K562 (cell line): ENCODE measurements around the gene TUBB6. TPM values are rescaled to one million over a fixed set of nuclear protein-coding genes. Genes with fewer than 3 reads are reported as not detected.

Experiments
- ARID4B ChIP-seq: sonication (generic); formaldehyde crosslinking; IDR thresholded peaks from 2 replicates; pipeline ENCODE4 v1.8.0; 2022; ENCODE audit warnings: mild to moderate bottlenecking, missing genetic modification reagents
- BCOR ChIP-seq: fragments of 450-650 bp; IDR thresholded peaks from 2 replicates; pipeline ENCODE4 v1.6.1; 2016
- BDP1 ChIP-seq: IDR thresholded peaks from 3 replicates; pipeline ENCODE4 v1.6.1; 2011; ENCODE audit not compliant: insufficient read length, insufficient read depth
- CHCHD3 ChIP-seq: fragments of 250-450 bp; sonication (Bioruptor Pico); IDR thresholded peaks from 2 replicates; pipeline ENCODE4 v2.1.2; 2022; ENCODE audit warnings: mild to moderate bottlenecking
- ELK3 ChIP-seq: fragments of 450-650 bp; formaldehyde crosslinking; IDR thresholded peaks from 2 replicates; pipeline ENCODE4 v1.4.0; 2020; ENCODE audit warnings: mild to moderate bottlenecking
- GTF2E2 ChIP-seq: fragments of 200-800 bp; sonication (Bioruptor generic); IDR thresholded peaks from 2 replicates; pipeline ENCODE4 v1.6.1; 2016; ENCODE audit warnings: missing genetic modification characterization, missing compliant biosample characterization
- GTF2F1 ChIP-seq: IDR thresholded peaks from 2 replicates; pipeline ENCODE4 v1.6.1; 2011; ENCODE audit warnings: low read depth, low read length, improper control_type of control experiment
- HNRNPL ChIP-seq: fragments of 200-400 bp; formaldehyde crosslinking; IDR thresholded peaks from 2 replicates; pipeline ENCODE4 v1.6.1; 2017; ENCODE audit warnings: low read depth, mild to moderate bottlenecking, low read length
- KDM5B ChIP-seq: fragments of 200-600 bp; sonication (generic); IDR thresholded peaks from 2 replicates; pipeline ENCODE4 v1.6.1; 2012; ENCODE audit warnings: low read depth, mild to moderate bottlenecking, moderate library complexity, low read length, control low read depth, inconsistent platforms; ENCODE audit not compliant: insufficient replicate concordance
- MAZ ChIP-seq, 2 experiments: fragments of 450-650 bp in 1 of 2; sonication (generic) in 1 of 2; formaldehyde crosslinking; IDR thresholded peaks in 1 of 2; conservative IDR thresholded peaks in 1 of 2; 2 replicates each; pipeline versions ENCODE4 v1.4.0 to v1.5.0; 2020; ENCODE audit warnings: mild to moderate bottlenecking in 1 of 2, missing genetic modification reagents in 1 of 2
- MLLT1 ChIP-seq, 2 experiments: fragments of 450-650 bp; IDR thresholded peaks; 2 replicates each; pipeline ENCODE4 v1.6.1; 2016
- NELFE ChIP-seq: IDR thresholded peaks from 2 replicates; pipeline ENCODE4 v1.6.1; 2011; ENCODE audit warnings: mild to moderate bottlenecking; ENCODE audit not compliant: insufficient read depth, insufficient read length
- RAD51 ChIP-seq: fragments of 450-650 bp; IDR thresholded peaks from 2 replicates; pipeline ENCODE4 v1.7.1; 2016; ENCODE audit warnings: low read depth, mild to moderate bottlenecking, borderline replicate concordance
- SMARCE1 ChIP-seq: fragments of 450-650 bp; IDR thresholded peaks from 2 replicates; pipeline ENCODE4 v1.7.1; 2016; ENCODE audit warnings: mild to moderate bottlenecking
- SOX6 ChIP-seq: fragments of 450-650 bp; IDR thresholded peaks from 2 replicates; pipeline ENCODE4 v1.6.1; 2014; ENCODE audit warnings: mild to moderate bottlenecking
- XRCC5 ChIP-seq: fragments of 200-400 bp; formaldehyde crosslinking; IDR thresholded peaks from 2 replicates; pipeline ENCODE4 v1.6.1; 2017; ENCODE audit warnings: low read depth, mild to moderate bottlenecking, low read length
- ZEB2 ChIP-seq: fragments of 450-650 bp; IDR thresholded peaks from 2 replicates; pipeline ENCODE4 v1.6.1; 2016
- ZFPM2 ChIP-seq: fragments of 250-450 bp; sonication (Bioruptor Pico); IDR thresholded peaks from 2 replicates; pipeline ENCODE4 v1.5.1; 2022; ENCODE audit warnings: mild to moderate bottlenecking
- ZNF57 ChIP-seq: fragments of 450-650 bp; formaldehyde crosslinking; IDR thresholded peaks from 2 replicates; pipeline ENCODE4 v1.4.0; 2020; ENCODE audit warnings: mild to moderate bottlenecking, moderate library complexity
- polyA plus RNA-seq, 8 experiments: library from polyadenylated mRNA; depleted of rRNA in 4 of 8; stranded (reverse) in 5 of 8; unstranded in 3 of 8; fragments of >200 nt; fragmentation: Nextera tagmentation in 2 of 8; fragmentation: Illumina TruSeq in 1 of 8; extraction: Ambion mirVana in 2 of 8; extraction: Trizol in 1 of 8; gene quantifications; 2 replicates each; pipeline versions ENCODE4 v1.2.1 to v1.2.3, GENCODE V29; 2011 to 2014; ENCODE audit warnings: inconsistent platforms in 1 of 8, missing spikeins in 1 of 8
- total RNA-seq, 7 experiments: library from RNA; depleted of rRNA in 6 of 7; stranded (reverse); fragments of >200 nt in 6 of 7; fragmentation: Illumina TruSeq in 2 of 7; extraction: Trizol in 2 of 7; gene quantifications; 2 replicates each; pipeline versions ENCODE4 v1.2.1 to v1.2.3, GENCODE V29; 2011 to 2021; ENCODE audit warnings: low replicate concordance in 1 of 7
- TF ChIP-seq, protein P1 (sequence below): sonication (generic); formaldehyde crosslinking; IDR thresholded peaks from 2 replicates; pipeline ENCODE4 v1.8.1; 2023; ENCODE audit warnings: mild to moderate bottlenecking, missing genetic modification reagents

The TUBB6 gene
- total and polyA plus RNA-seq, 9 of the 15 experiments (the other 6 are each of a cell fraction or from before 2014, with no cell fraction given) = 43.9 to 404 (median 81.1) TPM

GRCh38 chr18:12271376-12272235 is 36.4 kb upstream of the TUBB6 start (continued):
- 0 out of 2 replicates have a peak, but pooled peaks have one; percentile 23 for TF ChIP-seq ARID4B
- TF ChIP-seq GTF2F1 = no peak
- TF ChIP-seq MAZ (CRISPR knock-in tag; conservative IDR thresholded peaks at IDR 0.05 in 1 of 2, IDR thresholded peaks at IDR 0.05 in 1 of 2) = peak; percentile 87 to 88
- TF ChIP-seq KDM5B = no peak
- TF ChIP-seq ELK3 (CRISPR knock-in tag) = no peak
- TF ChIP-seq ZFPM2 = no peak
- no peak for TF ChIP-seq HNRNPL
- TF ChIP-seq XRCC5 = peak; percentile 76; the same call in 1 of the 2 replicates
- no peak for TF ChIP-seq ZNF57 (CRISPR knock-in tag)
- no peak for TF ChIP-seq MLLT1 (IDR thresholded peaks at IDR 0.05)
- TF ChIP-seq, protein P1, sequence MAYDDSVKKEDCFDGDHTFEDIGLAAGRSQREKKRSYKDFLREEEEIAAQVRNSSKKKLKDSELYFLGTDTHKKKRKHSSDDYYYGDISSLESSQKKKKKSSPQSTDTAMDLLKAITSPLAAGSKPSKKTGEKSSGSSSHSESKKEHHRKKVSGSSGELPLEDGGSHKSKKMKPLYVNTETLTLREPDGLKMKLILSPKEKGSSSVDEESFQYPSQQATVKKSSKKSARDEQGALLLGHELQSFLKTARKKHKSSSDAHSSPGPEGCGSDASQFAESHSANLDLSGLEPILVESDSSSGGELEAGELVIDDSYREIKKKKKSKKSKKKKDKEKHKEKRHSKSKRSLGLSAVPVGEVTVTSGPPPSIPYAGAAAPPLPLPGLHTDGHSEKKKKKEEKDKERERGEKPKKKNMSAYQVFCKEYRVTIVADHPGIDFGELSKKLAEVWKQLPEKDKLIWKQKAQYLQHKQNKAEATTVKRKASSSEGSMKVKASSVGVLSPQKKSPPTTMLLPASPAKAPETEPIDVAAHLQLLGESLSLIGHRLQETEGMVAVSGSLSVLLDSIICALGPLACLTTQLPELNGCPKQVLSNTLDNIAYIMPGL (CRISPR knock-in tag) = 0 out of 2 replicates have a peak, but pooled peaks have one; percentile 44
- TF ChIP-seq SOX6 = peak; percentile 38; the same call in 1 of the 2 replicates
- no peak for TF ChIP-seq GTF2E2 (tag)
- 0 out of 2 replicates have a peak, but pooled peaks have one; percentile 16 for TF ChIP-seq ZEB2
- no peak for TF ChIP-seq BDP1
- 0 out of 2 replicates have a peak, but pooled peaks have one; percentile 59 for TF ChIP-seq BCOR
- peak; percentile 7; the same call in 1 of the 2 replicates for TF ChIP-seq RAD51
- TF ChIP-seq SMARCE1 = no peak
- no peak for TF ChIP-seq CHCHD3
- no peak for TF ChIP-seq NELFE
